Memory B cell (primary cell): ENCODE measurements around the gene SLC29A2.
"Not testable (repeated sequence)": the region's sequence is repeated elsewhere in the genome, so short reads cannot be mapped to it uniquely, and the experiment has no call there.

Source experiments
- ATAC-seq: fragments of 150-1000 bp; cut with Tn5 transposase; 2 replicates; pipeline ENCODE4 v1.10.0; 2021; ENCODE audit warnings: low read depth, mild to moderate bottlenecking, moderate library complexity
- DNase-seq, 2 donors: peaks; one replicate each; pipeline ENCODE4 v3.0.0; 2022; ENCODE audit warnings: low spot score in 2 of 2
- H3K27ac Mint-ChIP-seq: one replicate; pipeline ENCODE4 v1.8.0; 2022; ENCODE audit warnings: mild to moderate bottlenecking, moderate library complexity, mixed read lengths
- H3K27me3 Mint-ChIP-seq: one replicate; pipeline ENCODE4 v1.8.0; 2022; ENCODE audit warnings: mixed read lengths
- H3K36me3 Mint-ChIP-seq: one replicate; pipeline ENCODE4 v1.8.0; 2022; ENCODE audit warnings: mild to moderate bottlenecking, mixed read lengths
- H3K4me1 Mint-ChIP-seq: one replicate; pipeline ENCODE4 v1.8.0; 2022; ENCODE audit warnings: mixed read lengths
- H3K4me3 Mint-ChIP-seq: one replicate; pipeline ENCODE4 v1.8.0; 2022; ENCODE audit warnings: mild to moderate bottlenecking, moderate library complexity, mixed read lengths
- H3K9me3 Mint-ChIP-seq: one replicate; pipeline ENCODE4 v1.8.0; 2022; ENCODE audit warnings: mixed read lengths

Gene SLC29A2

DNA sequence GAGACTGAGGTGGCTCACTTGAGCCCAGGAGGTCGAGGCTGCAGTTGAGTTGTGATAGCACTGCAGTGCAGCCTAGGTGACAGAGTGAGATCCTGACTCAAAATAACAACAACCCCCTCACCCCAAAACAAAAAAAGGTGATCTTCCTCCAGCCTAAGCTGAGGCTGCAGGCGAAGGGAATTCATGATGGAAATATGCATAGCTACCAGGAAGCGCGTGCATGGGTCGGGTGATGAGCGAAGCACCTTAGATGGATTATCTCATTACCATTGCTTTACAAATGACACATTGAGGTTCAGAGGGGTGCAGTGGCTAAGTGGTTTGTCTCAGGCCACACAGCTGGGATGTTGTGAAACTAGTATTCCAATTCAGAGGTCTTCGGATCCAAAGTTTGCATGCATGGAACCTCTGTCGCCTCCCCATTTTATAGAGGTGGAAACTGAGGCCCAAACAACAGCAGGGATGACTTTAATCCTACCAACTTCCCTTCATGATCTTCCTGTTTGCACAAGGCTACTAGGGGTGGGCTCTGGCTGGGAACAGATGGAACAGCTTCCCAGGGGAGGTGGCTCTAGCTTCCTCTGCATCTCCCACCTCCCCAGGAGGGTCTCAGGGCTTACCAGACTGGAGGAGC lies 4.6 kb downstream of the SLC29A2 start:
- ATAC-seq: no peak
- Mint-ChIP-seq H3K9me3 (no peaks in the 10 kb centered on the region), H3K27me3 (no peaks in the 10 kb centered on the region), H3K4me1 (peaks cover 6% of the 10 kb centered on the region), H3K36me3 (no peaks in the 10 kb centered on the region), H3K4me3 (no peak overlapping the region), H3K27ac (no peak overlapping the region)
- DNase-seq: no peak

DNA sequence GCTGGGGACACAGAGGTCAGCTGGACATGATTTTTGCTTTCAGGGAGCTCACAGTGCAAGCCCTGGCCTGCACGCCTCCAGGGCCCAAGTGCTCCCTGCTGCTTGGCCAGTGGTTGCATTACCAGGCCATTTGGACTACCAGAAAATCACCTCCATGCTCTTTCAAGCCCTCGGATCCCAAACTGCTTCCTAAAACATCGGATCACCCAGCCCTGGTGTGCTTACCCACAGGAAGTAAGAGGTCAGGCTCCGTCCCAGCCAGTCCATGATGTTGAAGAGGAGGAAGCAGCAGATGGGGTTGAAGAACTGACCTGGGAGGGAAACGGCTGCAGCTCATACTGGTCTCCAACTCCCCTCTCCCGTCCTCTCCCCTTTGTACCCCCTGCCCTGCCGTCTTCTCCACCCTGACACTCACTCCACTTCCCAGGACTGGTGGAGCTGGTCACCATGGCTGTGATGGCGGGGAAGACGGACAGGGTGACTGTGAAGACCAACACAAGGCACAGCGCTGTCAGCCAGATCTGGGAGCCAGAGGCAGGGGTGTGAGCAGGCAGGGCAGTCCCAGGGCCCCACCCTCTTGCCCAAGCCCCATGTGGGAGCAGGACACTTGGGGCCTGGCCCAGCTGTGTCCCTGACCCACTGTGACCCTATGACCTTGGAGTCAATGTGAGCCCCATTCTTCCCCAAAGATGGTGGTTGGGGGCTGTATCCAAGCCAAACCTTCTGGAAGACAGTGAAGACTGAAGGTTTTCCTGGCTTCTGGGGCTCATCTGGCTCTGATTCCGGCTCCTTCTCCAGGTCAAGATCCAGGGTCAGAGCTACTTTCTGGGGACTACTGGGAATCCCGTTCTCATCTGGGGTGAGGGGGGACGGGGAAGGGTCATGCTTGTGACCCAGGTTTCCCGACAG lies 5.6 kb downstream of the SLC29A2 start:
- Mint-ChIP-seq H3K4me1 (peaks cover 6% of the 10 kb centered on the region), H3K36me3 (peaks cover 2% of the 10 kb centered on the region), H3K4me3 (no peak overlapping the region), H3K27me3 (no peaks in the 10 kb centered on the region), H3K9me3 (no peaks in the 10 kb centered on the region), H3K27ac (no peak overlapping the region)
- DNase-seq (no peak), ATAC-seq (no peak)

DNA sequence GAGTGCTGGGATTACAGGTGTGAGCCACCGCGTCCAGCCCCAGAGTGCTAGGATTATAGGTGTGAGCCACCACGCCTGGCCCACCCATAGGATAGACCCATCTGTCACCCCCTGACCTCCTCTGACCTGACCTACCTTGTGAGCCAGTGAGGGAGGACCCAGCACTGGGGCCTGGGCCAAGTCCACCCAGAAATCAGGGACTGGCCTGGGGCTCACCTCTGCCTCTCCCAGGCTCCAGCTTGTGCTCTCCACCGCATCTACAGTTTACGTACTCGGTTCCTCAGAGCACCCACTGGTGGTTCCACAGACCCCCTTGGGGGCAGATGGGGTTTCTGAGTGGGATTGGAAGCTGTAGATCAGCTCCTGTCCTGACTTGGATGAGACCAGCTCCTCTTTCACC lies 6.4 kb downstream of the SLC29A2 start:
- H3K9me3 Mint-ChIP-seq: no peaks in the 10 kb centered on the region
- H3K36me3 Mint-ChIP-seq: peaks cover 2% of the 10 kb centered on the region
- H3K4me3 Mint-ChIP-seq: no peak overlapping the region
- DNase-seq: no peak
- no peak for ATAC-seq
- peaks cover 6% of the 10 kb centered on the region for H3K4me1 Mint-ChIP-seq
- H3K27ac Mint-ChIP-seq: no peak overlapping the region
- H3K27me3 Mint-ChIP-seq: no peaks in the 10 kb centered on the region

DNA sequence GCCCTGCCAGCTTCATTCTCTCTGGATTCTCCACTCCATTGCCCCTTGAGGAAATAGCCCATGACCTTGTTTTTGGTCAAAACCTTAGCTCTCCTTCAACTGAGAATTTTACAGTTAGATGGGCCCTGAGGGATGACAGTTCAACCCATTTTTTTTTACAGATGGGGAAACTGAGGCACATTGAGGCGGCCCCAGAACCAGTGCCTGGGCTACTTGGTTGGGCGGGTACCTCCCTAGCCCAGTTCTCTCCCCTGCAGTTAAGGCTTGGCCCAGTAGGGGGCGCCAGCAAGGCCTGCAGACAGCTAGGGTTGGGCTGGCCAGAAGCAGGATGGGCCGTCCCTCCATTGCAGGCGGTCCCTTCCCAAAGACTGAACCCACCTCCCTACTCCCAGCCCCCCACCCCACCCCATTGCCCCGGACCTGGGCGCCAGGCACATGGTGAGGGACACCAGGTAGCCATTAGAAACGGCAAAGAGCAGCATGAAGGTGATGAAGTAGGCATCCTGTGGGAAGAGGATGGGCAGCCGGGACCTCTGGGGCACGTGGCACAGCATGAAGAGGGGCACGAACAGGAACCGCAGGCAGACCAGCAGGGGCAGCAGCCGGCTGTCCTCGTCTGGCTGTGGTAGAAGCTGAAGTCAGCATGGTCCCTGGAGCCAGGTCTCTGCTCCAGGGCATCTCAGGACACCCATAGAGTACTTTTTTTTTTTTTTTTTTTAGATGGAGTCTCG lies 7.6 kb downstream of the SLC29A2 start:
- no peak overlapping the region for H3K4me3 Mint-ChIP-seq

DNA sequence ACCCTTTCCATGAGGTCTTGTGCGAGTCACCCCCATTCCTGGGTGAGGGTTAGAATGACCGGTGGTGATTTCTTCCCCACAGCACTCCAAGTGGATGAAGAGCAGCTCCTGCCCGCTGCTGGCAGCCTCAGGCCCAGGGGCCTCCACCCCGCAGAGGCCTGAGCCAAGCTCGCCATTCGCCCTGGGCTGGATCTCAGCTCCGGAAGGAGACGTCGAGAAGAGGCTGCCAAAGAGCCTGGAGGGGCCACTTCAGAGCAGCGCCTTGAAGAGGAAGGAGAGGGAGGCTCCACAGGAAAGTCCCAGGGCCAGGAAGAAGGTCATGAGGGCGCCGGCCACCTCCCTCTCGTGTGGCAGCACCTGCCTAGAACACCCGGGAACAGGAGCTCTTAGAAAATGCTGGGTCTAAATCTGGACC lies 8.4 kb downstream of the SLC29A2 start:
- no peak for DNase-seq
- H3K27me3 Mint-ChIP-seq: no peaks in the 10 kb centered on the region
- H3K27ac Mint-ChIP-seq: no peak overlapping the region

More for the DNA sequence above, 7.6 kb downstream of the SLC29A2 start:
- Mint-ChIP-seq H3K27ac (no peak overlapping the region), H3K4me1 (peaks cover 2% of the 10 kb centered on the region), H3K9me3 (no peaks in the 10 kb centered on the region), H3K36me3 (peaks cover 2% of the 10 kb centered on the region), H3K27me3 (no peaks in the 10 kb centered on the region)
- DNase-seq (peak; percentile 46), ATAC-seq (peak; percentile 41)

DNA sequence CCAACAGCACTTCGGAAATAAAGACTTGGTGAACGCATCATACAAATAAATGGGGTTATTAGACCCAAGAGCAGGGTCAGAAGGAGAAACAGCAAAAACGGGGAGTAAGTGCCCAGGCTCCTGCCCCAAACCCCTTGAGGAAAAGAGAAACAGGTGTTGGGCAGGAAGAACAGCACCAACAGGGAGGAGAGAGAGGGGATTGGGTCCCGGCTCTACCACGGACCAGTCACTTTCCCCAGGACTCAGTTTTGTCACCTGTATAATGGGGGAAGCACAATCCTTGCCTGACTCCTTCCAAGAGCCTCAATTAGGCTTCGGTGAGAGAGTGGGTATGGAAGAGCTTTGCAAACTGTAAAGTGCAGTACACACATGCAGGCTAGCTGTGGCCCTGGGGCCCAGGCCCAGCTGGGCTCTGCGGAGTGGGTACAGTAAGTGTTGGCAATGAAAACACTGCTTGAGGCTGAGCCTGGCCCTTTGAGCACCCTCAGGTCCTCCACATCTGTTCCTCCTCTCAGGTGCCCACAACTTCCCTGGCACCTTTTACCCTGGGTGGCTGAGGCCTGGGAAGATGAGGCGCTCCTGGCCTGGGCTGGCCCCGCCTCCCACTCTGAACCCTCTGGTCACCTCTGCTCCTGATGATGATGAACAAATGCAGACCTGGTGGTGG lies 8.9 kb downstream of the SLC29A2 start:
- no peak overlapping the region for H3K27ac Mint-ChIP-seq
- no peak for DNase-seq
- H3K4me1 Mint-ChIP-seq: no peaks in the 10 kb centered on the region
- no peaks in the 10 kb centered on the region for H3K9me3 Mint-ChIP-seq
- no peak overlapping the region for H3K4me3 Mint-ChIP-seq
- peaks cover 2% of the 10 kb centered on the region for H3K36me3 Mint-ChIP-seq
- ATAC-seq: no peak
- no peaks in the 10 kb centered on the region for H3K27me3 Mint-ChIP-seq

More for the DNA sequence above, 8.4 kb downstream of the SLC29A2 start:
- H3K9me3 Mint-ChIP-seq: no peaks in the 10 kb centered on the region
- H3K4me3 Mint-ChIP-seq: no peak overlapping the region
- no peak for ATAC-seq
- peaks cover 2% of the 10 kb centered on the region for H3K36me3 Mint-ChIP-seq
- H3K4me1 Mint-ChIP-seq: no peaks in the 10 kb centered on the region

DNA sequence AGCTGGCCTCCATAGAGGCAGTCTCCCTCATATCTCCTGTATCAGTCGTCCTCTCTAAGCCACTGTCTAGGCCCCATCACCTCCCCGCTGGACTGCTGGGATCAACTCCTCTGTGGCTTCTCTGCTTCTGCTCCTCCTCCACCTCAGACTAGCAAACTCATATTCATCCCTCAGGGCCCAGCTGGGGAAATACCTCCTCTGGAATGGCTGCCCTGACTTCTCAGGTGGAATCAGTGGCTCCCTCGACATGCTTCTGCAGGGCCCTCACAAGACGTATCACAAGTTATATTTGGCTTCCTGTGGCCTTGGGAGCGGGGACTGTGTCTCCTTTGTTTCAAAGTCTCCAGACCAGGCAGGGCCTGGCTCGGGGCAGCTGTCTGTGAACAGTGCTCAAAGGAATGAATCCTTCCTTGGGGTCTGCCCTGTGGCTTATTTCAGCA lies 10.0 kb downstream of the SLC29A2 start:
- Mint-ChIP-seq H3K36me3 (peaks cover 2% of the 10 kb centered on the region), H3K27me3 (no peaks in the 10 kb centered on the region), H3K27ac (no peak overlapping the region), H3K4me1 (no peaks in the 10 kb centered on the region), H3K4me3 (no peak overlapping the region), H3K9me3 (no peaks in the 10 kb centered on the region)
- no peak for ATAC-seq
- no peak for DNase-seq

DNA sequence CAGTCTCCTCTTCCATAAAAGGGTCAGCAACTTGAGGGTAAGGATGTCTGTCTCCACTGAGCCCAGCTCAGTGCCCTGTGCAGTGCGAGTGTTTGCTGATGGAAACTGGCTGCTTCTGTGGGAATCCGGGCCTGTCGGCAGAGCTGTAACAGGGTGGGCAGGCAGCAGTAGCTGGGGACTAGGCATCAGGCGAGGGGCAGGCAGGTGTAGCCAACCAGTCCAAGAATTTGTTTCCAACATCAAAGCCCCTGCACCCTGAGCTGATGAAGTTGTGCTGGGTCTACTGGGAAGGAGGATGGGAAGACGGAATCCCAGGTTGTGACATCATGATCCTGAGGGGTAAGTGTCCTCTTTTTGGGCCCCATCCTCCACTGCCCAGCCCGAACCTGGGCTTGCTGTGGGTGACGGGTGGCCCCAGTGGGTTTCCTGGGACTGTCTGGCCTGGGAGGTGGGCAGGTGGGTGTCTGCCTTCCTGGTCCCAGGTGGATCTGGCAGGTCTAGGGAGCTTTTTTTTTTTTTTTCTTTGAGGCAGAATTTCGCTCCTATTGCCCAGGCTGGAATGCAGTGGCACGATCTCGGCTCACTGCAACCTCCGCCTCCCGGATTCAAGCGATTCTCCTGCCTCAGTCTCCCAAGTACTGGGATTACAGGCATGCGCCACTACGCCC lies 11.0 kb downstream of the SLC29A2 start:
- Mint-ChIP-seq H3K36me3 (peaks cover 3% of the 10 kb centered on the region), H3K9me3 (no peaks in the 10 kb centered on the region), H3K4me1 (no peaks in the 10 kb centered on the region), H3K27me3 (no peaks in the 10 kb centered on the region), H3K27ac (no peak overlapping the region), H3K4me3 (no peak overlapping the region)
- ATAC-seq (no peak), DNase-seq (no peak)

DNA sequence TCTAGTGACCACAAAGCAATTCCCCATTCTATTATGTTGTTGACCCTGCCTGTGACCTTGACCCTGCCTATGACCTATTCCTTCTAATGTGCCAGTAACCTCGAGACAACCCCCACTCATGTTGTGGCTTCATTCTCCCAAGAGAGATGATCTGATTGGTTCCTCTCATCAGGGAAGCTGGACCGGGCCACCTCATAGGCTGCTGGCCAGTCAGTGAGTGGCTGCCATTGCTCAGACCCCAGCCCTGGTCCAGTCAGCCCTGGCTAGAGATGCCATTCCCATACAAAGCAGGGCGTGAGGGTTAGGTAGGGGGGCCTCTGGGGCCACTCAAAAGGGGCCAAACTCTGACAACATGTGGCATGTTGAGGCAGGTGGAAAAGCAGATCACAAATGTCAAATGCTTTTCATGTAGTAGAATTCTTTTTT lies 11.9 kb downstream of the SLC29A2 start:
- H3K4me1 Mint-ChIP-seq: no peaks in the 10 kb centered on the region
- ATAC-seq (no peak), DNase-seq (no peak)
- H3K27ac Mint-ChIP-seq: no peak overlapping the region
- H3K27me3 Mint-ChIP-seq: no peaks in the 10 kb centered on the region
- no peaks in the 10 kb centered on the region for H3K9me3 Mint-ChIP-seq
- peaks cover 4% of the 10 kb centered on the region for H3K36me3 Mint-ChIP-seq
- no peak overlapping the region for H3K4me3 Mint-ChIP-seq

DNA sequence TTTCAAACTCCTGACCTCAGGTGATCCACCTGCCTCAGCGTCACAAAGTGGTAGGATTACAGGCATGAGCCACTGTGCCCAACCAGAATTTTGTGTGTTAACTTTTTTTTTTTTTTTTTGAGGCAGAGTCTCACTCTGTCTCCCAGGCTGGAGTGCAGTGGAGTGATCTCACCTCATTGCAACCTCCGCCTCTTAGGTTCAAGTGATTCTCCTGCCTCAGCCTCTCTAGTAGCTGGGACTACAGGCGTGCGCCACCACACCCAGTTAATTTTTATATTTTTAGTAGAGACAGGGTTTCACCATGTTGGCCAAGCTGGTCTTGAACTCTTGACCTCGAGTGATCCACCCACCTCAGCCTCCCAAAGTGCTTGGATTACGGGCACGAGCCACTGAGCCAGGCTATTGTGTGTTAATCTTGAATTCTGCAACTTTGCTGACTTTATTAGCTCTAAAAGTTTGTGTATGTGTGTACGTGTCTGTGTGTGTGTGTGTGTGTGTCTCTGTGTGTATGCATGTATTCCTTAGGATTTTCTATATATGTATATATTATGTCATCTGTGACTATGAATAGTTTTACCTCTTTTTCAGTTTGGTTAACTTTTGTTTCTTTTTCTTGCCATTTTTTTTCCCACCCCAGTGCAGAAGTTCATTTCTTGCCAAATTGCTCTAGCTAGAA lies 20.9 kb downstream of the SLC29A2 start:
- not testable (repeated sequence) for ATAC-seq, H3K4me1 Mint-ChIP-seq, H3K27me3 Mint-ChIP-seq, H3K27ac Mint-ChIP-seq, H3K4me3 Mint-ChIP-seq, H3K9me3 Mint-ChIP-seq, H3K36me3 Mint-ChIP-seq, DNase-seq

DNA sequence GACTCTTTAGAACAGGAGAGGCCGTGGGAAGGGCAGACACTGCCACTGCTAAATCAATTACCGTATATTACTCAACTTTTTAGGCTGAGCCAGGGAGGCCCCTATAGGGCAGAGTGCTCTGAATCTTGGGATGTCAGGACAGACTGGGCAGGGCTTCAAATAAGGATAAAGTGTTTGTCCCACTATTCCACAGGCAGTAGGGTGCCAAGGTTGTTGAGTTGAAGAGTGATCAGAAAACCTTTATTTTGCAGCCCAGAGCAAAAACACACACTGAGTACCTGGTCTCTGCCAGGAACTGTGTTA lies 22.5 kb downstream of the SLC29A2 start:
- DNase-seq (no peak), ATAC-seq (no peak)
- Mint-ChIP-seq H3K36me3 (peaks cover 3% of the 10 kb centered on the region), H3K27ac (no peak overlapping the region), H3K27me3 (no peaks in the 10 kb centered on the region), H3K4me3 (peak overlapping the region; percentile 24), H3K4me1 (peaks cover 16% of the 10 kb centered on the region), H3K9me3 (no peaks in the 10 kb centered on the region)

DNA sequence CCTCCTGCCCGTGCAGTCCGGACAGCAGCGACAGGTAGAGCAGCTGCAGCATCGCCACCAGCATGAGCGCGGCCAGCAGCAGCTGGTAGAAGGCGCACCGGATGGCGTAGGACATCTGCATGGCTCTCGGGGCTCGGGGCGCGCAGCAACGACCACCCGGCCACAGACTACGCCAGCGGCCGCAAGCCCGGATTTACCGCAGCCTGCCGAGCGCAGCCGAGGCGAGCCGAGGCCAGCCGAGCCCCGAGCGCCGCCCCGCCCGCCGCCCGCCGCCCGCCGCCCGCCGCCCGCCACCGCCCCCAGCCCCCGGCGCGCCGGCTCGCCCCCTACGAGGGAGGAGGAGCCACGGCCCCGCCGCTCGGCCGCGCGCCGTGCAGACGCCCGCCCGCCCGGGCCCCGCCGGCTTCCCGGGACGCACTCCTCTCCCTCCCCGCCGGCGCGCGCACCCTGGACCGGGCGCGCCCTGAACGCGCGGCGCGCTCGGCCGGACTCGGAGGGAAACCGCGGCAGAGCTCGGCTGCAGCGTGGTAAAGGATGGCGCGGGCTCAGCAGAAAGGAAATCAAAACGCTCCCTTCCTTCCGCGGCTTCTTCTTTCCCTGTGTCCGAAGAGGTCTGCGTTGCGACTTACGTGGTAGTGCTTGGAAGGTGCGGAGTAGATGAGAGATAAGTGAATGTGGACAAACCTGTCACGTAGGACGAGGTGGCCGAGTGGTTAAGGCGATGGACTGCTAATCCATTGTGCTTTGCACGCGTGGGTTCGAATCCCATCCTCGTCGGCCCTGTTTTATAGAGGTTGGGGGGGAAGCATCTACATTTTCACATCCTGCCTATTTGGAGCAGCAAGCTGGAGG lies 23.9 kb downstream of the SLC29A2 start, which contains the start of gene B4GAT1:
TSS of gene B4GAT1 (minus strand) at position 205 of the 852 bp plus-strand sequence. CDS start at position 121, 84 bp downstream.
- peak; percentile 34 for ATAC-seq
- H3K27ac Mint-ChIP-seq: peak within 1 kb of the TSS; percentile 99
- peaks cover 26% of the 10 kb centered on the region for H3K4me1 Mint-ChIP-seq
- H3K4me3 Mint-ChIP-seq: peak within 1 kb of the TSS; percentile 97
- peak; percentile 74 to 75 for DNase-seq
- peaks cover 8% of the 10 kb centered on the region for H3K36me3 Mint-ChIP-seq
- H3K27me3 Mint-ChIP-seq: no peaks in the 10 kb centered on the region
- no peaks in the 10 kb centered on the region for H3K9me3 Mint-ChIP-seq
